T-helper 2 cell treated with Interferon-gamma antibody and Interleukin-4, amounts not matched to agents 100 ng/mL and 5 ng/mL, for 36 hours (primary cell): ENCODE measurements around the gene VPS11. TPM values are rescaled to one million over a fixed set of nuclear protein-coding genes. Genes with fewer than 3 reads are reported as not detected.
"Not testable (repeated sequence)": the region's sequence is repeated elsewhere in the genome, so short reads cannot be mapped to it uniquely, and the experiment has no call there.

Experiments
- intact Hi-C: fragments of 100-400 bp; cut with micrococcal nuclease; formaldehyde crosslinking; loops from one replicate; pipeline ENCODE4 v1.15.1; 2023
- total RNA-seq: library from RNA; stranded (reverse); gene quantifications from 2 replicates; pipeline ENCODE4 v1.2.3, GENCODE V29; 2022

The VPS11 gene
- total RNA-seq, 1 donor from 2014 or later = 31.7 TPM

- intact Hi-C loops = no loop called here
Measured at GRCh38 chr11:119034813-119035212, 32.8 kb upstream of the VPS11 start.

- intact Hi-C loops = no loop called here
Measured at GRCh38 chr11:119038884-119039283, 28.7 kb upstream of the VPS11 start.

- intact Hi-C loops = not testable (repeated sequence)
Measured at GRCh38 chr11:119039471-119039870, 28.1 kb upstream of the VPS11 start.

GRCh38 chr11:119041821-119042514, 25.6 kb upstream of the VPS11 start:
- intact Hi-C loops = no loop called here

- intact Hi-C loops = no loop called here
Measured at GRCh38 chr11:119042927-119043326, 24.7 kb upstream of the VPS11 start.

- intact Hi-C loops = no loop called here
Measured at GRCh38 chr11:119044708-119045107, 22.9 kb upstream of the VPS11 start.

- intact Hi-C loops = no loop called here
Measured at GRCh38 chr11:119046489-119046888, 21.1 kb upstream of the VPS11 start.

- intact Hi-C loops = no loop called here
Measured at GRCh38 chr11:119047205-119047604, 20.4 kb upstream of the VPS11 start.

- intact Hi-C loops = no loop called here
Measured at GRCh38 chr11:119048644-119049043, 19.0 kb upstream of the VPS11 start.

GRCh38 chr11:119049081-119049480, 18.5 kb upstream of the VPS11 start:
- intact Hi-C loops = no loop called here

- intact Hi-C loops = no loop called here
Measured at GRCh38 chr11:119051440-119052162, 16.0 kb upstream of the VPS11 start.

- intact Hi-C loops = no loop called here
Measured at GRCh38 chr11:119052163-119052814, 15.3 kb upstream of the VPS11 start.

- intact Hi-C loops = no loop called here
Measured at GRCh38 chr11:119054418-119054817, 13.2 kb upstream of the VPS11 start.

- intact Hi-C loops = no loop called here
Measured at GRCh38 chr11:119055901-119056300, 11.7 kb upstream of the VPS11 start.

GRCh38 chr11:119056421-119056999, 11.1 kb upstream of the VPS11 start:
- intact Hi-C loops = no loop called here

- intact Hi-C loops = loop anchor here (1.0 kb wide), 9 partner anchors 10 to 266 kb away; partner anchors contain the start of genes DDX6, DPAGT1, HINFP and RPS25
Measured at GRCh38 chr11:119057000-119057769, 10.4 kb upstream of the VPS11 start, which contains the start of gene HYOU1. Gene HYOU1, minus strand, starts transcription at chr11:119057205. Its CDS starts 1,045 bp downstream, at chr11:119056160.

- intact Hi-C loops = not testable (repeated sequence)
Measured at GRCh38 chr11:119059128-119059527, 8.5 kb upstream of the VPS11 start.

GRCh38 chr11:119061256-119061655, 6.4 kb upstream of the VPS11 start:
- intact Hi-C loops = no loop called here

- intact Hi-C loops = no loop called here
Measured at GRCh38 chr11:119062779-119063178, 4.8 kb upstream of the VPS11 start.

GRCh38 chr11:119065369-119065768, 2.2 kb upstream of the VPS11 start:
- intact Hi-C loops = loop anchor here (1.0 to 5.0 kb wide), 3 partner anchors 132 to 267 kb away; partner anchors contain the start of gene RNF26

- intact Hi-C loops = no loop called here
Measured at GRCh38 chr11:119077839-119078238, 10.2 kb downstream of the VPS11 start.
